Heart left ventricle (tissue), 16 donors: ENCODE data around the gene RIC8A. TPM values are rescaled to one million over a fixed set of nuclear protein-coding genes. Genes with fewer than 3 reads are reported as not detected.
A peak's percentile ranks its signal among the peaks of the same experiment; 100 is the strongest.

ENCODE experiments used
- ATAC-seq, 4 donors: fragments of 200-7000 bp; cut with Tn5 transposase; one replicate each; pipeline ENCODE4 v1.9.1; 2020 to 2022; ENCODE audit warnings: moderate library complexity in 4 of 4, mild to moderate bottlenecking in 3 of 4, moderate number of reproducible peaks in 1 of 4
- DNase-seq, 5 donors: peaks; one replicate each; pipeline ENCODE4 v3.0.0-alpha.2; 2020
- H3K27ac ChIP-seq, 12 donors: fragments of 200-600 bp; sonication (generic) in 4 of 12; one replicate each; pipeline versions ENCODE4 v1.5.0 to v1.8.0; 2016 to 2022; ENCODE audit warnings: mild to moderate bottlenecking in 2 of 12
- H3K27me3 ChIP-seq, 9 donors: fragments of 200-600 bp; sonication (generic) in 2 of 9; one replicate each; pipeline versions ENCODE4 v1.5.1 to v1.8.0; 2016 to 2022; ENCODE audit warnings: mild to moderate bottlenecking in 3 of 9
- H3K36me3 ChIP-seq, 9 donors: fragments of 200-600 bp; sonication (generic) in 2 of 9; one replicate each; pipeline versions ENCODE4 v1.5.0 to v1.8.0; 2018 to 2022; ENCODE audit warnings: mild to moderate bottlenecking in 2 of 9
- H3K4me1 ChIP-seq, 12 donors: fragments of 200-600 bp; sonication (generic) in 4 of 12; one replicate each; pipeline versions ENCODE4 v1.5.0 to v1.8.0; 2016 to 2022; ENCODE audit warnings: mild to moderate bottlenecking in 3 of 12
- H3K4me3 ChIP-seq, 12 donors: fragments of 200-600 bp; sonication (generic) in 4 of 12; one replicate each; pipeline versions ENCODE4 v1.5.0 to v1.8.0; 2017 to 2022; ENCODE audit warnings: mild to moderate bottlenecking in 9 of 12, moderate library complexity in 4 of 12
- H3K9me3 ChIP-seq, 12 donors: fragments of 200-600 bp; sonication (generic) in 4 of 12; one replicate each; pipeline versions ENCODE4 v1.5.0 to v1.8.0; 2016 to 2022; ENCODE audit warnings: mild to moderate bottlenecking in 1 of 12
- CTCF ChIP-seq, 12 donors: fragments of 200-600 bp; sonication (generic) in 4 of 12; IDR thresholded peaks; one replicate each; pipeline versions ENCODE4 v1.5.0 to v1.8.0; 2018 to 2022; ENCODE audit warnings: antibody characterized with exemption in 12 of 12, mild to moderate bottlenecking in 5 of 12
- POLR2A ChIP-seq, 2 donors: fragments of 450-650 bp; IDR thresholded peaks; one replicate each; pipeline ENCODE4 v1.6.1; 2017; ENCODE audit warnings: antibody characterized with exemption in 2 of 2, mild to moderate bottlenecking in 2 of 2, moderate library complexity in 2 of 2
- WGBS, 4 donors: extraction: QIAGEN DNeasy Blood & Tissue Kit in 2 of 4; methylation state at CpG; one replicate each; pipeline versions ENCODE4 v1.1.5 to v1.1.7; 2013 to 2018; 5-methylcytosine and 5-hydroxymethylcytosine counted together
- intact Hi-C, 10 donors: fragments of 100-400 bp; cut with DNase I; formaldehyde crosslinking; loops; one replicate each; pipeline versions ENCODE4 v1.11.1 to v1.14.2; 2022
- polyA plus RNA-seq, 2 donors: library from polyadenylated mRNA; stranded (reverse); fragments of 200-250 nt; gene quantifications; one replicate each; pipeline ENCODE4 v1.2.3, GENCODE V29; 2013
- total RNA-seq, 9 donors: library from RNA; depleted of rRNA in 2 of 9; stranded (reverse); fragments of >200 nt in 2 of 9; fragmentation: NEBNext Ultra II Directional in 3 of 9; extraction: Animal tissue kit (Norgen Biotek cat#: 25700) in 3 of 9; gene quantifications; one replicate each; pipeline versions ENCODE4 v1.1.0 to v1.2.4, GENCODE V29; 2016 to 2023
- donor health status: ischemic (EF 13 %, LVEDD 7.1; RV severe dilation, severe dysfunction).
- donor health status: healthy with polysubstance abuse.
- donor health status: DM: no; HTN: yes; CAD: no.
- donor health status: DM: no; HTN: no; CAD: no.
- donor health status: ischemic (EF 25% LVEDD 6.9; RV normal size, moderate dysfunction).
- donor health status: ischemic (EF 25% LVEDD 5.7; RV mildly dilated, moderate dysfunction).
- donor health status: healthy.
- donor health status: DM: yes; HTN: yes; CAD: no.
- donor health status: ischemic (EF 35%, LVEDD 5.7; RV mildly dilated, moderate dysfunction).
- donor health status: nonischemic (EF 11% LVEDD 7.7; RV severe dilation, severe dysfunction).
- donor health status: DM: yes; HTN: yes; CAD: no.
- donor health status: PGD.
- donor health status: ischemic (EF 29% LVEDD 5.4; RV normal size, mild dysfunction).
- donor health status: nonischemic (EF 23%, LVEDD 6.1; RV moderate dilation, normal function).

RIC8A gene
- total and polyA plus RNA-seq, 11 donors = 32.7 to 99.5 (median 74.3) TPM

- Histone ChIP-seq H3K36me3 (peaks cover 2 to 55% (median 52%) of the 10 kb centered on the region in 9 donors), H3K9me3 (no peaks in the 10 kb centered on the region), H3K4me1 (no peaks in the 10 kb centered on the region), H3K27ac (no peak overlapping the region), H3K4me3 (no peak overlapping the region), H3K27me3 (peaks cover 0 to under 1% (median 0%) of the 10 kb centered on the region in 9 donors)
- no peak for TF ChIP-seq POLR2A (IDR thresholded peaks at IDR 0.05)
- no peak for TF ChIP-seq CTCF (IDR thresholded peaks at IDR 0.05)
- 69 to 78% (median 72%) methylated on average over 12 to 13 of the region's 13 CpGs for WGBS, 4 donors
- ATAC-seq (peak in 1 of 4 donors; percentile 10), DNase-seq (no peak)
- intact Hi-C loops = loop anchor here in 4 of 10 donors (2.0 to 10.0 kb wide), 4 partner anchors 39 to 121 kb away; partner anchors contain the start of gene IFITM5 (in 1 of the 4)
These were observed 45.8 kb downstream of the RIC8A start for GRCh38 chr11:253160-253885.

- no peaks in the 10 kb centered on the region for H3K9me3 ChIP-seq
- H3K4me1 ChIP-seq = no peaks in the 10 kb centered on the region
- peaks cover 0 to 6% (median 0%) of the 10 kb centered on the region in 9 donors for H3K27me3 ChIP-seq
- 81 to 90% (median 83%) methylated on average over 5 of the region's 5 CpGs for WGBS, 4 donors
- no peak for DNase-seq
- no peak overlapping the region for H3K27ac ChIP-seq
- peaks cover 0 to 49% (median 46%) of the 10 kb centered on the region in 9 donors for H3K36me3 ChIP-seq
- TF ChIP-seq POLR2A (IDR thresholded peaks at IDR 0.05) = no peak
- no peak for TF ChIP-seq CTCF (IDR thresholded peaks at IDR 0.05)
- H3K4me3 ChIP-seq = no peak overlapping the region
- intact Hi-C loops = loop anchor here in 4 of 10 donors (2.0 to 10.0 kb wide), 4 partner anchors 38 to 121 kb away; partner anchors contain the start of gene IFITM5 (in 1 of the 4)
- ATAC-seq = peak in 1 of 4 donors; percentile 28
These were observed 46.4 kb downstream of the RIC8A start for GRCh38 chr11:253886-254270.

- DNase-seq (no peak), ATAC-seq (no peak)
- WGBS, 4 donors = 64 to 67% (median 65%) methylated on average over 3 of the region's 3 CpGs
- no peak overlapping the region for H3K4me3 ChIP-seq
- H3K9me3 ChIP-seq = no peaks in the 10 kb centered on the region
- H3K27ac ChIP-seq = no peak overlapping the region
- intact Hi-C loops = loop anchor here in 1 of 10 donors (10.0 kb wide), 1 partner anchor 120 kb away; no protein-coding TSS in a partner anchor
- H3K27me3 ChIP-seq = peaks cover 0 to 17% (median 0%) of the 10 kb centered on the region in 9 donors
- H3K36me3 ChIP-seq = peaks cover 0 to 36% (median 35%) of the 10 kb centered on the region in 9 donors
- no peaks in the 10 kb centered on the region for H3K4me1 ChIP-seq
- TF ChIP-seq POLR2A (IDR thresholded peaks at IDR 0.05) (no peak), CTCF (IDR thresholded peaks at IDR 0.05) (no peak)
These were observed 47.7 kb downstream of the RIC8A start for GRCh38 chr11:255176-255575.

- intact Hi-C loops = loop anchor here in 1 of 10 donors (10.0 kb wide), 1 partner anchor 119 kb away; no protein-coding TSS in a partner anchor
- no peak overlapping the region for H3K27ac ChIP-seq
- TF ChIP-seq CTCF (IDR thresholded peaks at IDR 0.05) (no peak), POLR2A (IDR thresholded peaks at IDR 0.05) (no peak)
- H3K4me1 ChIP-seq = no peaks in the 10 kb centered on the region
- no peak overlapping the region for H3K4me3 ChIP-seq
- WGBS, 4 donors = 90 to 96% (median 93%) methylated on average over 2 of the region's 2 CpGs
- peaks cover 0 to 17% (median 0%) of the 10 kb centered on the region in 9 donors for H3K27me3 ChIP-seq
- ATAC-seq = no peak
- H3K9me3 ChIP-seq = no peaks in the 10 kb centered on the region
- peaks cover 0 to 30% (median 28%) of the 10 kb centered on the region in 9 donors for H3K36me3 ChIP-seq
- DNase-seq = no peak
These were observed 48.3 kb downstream of the RIC8A start for GRCh38 chr11:255816-256215.
